Upper lobe of right lung (tissue), 1 donor: ENCODE results near the gene HSH2D. TPM values are rescaled to one million over a fixed set of nuclear protein-coding genes. Genes with fewer than 3 reads are reported as not detected.

Experiments used
- ATAC-seq: fragments of 200-7000 bp; cut with Tn5 transposase; one replicate; pipeline ENCODE4 v1.9.1; 2020; ENCODE audit warnings: mild to moderate bottlenecking, moderate library complexity
- DNase-seq: peaks from one replicate; pipeline ENCODE4 v3.0.0-alpha.2; 2020
- H3K27ac ChIP-seq: fragments of 200-600 bp; one replicate; pipeline ENCODE4 v1.8.0; 2022
- H3K27me3 ChIP-seq: fragments of 200-600 bp; one replicate; pipeline ENCODE4 v1.8.0; 2022; ENCODE audit warnings: mild to moderate bottlenecking
- H3K36me3 ChIP-seq: fragments of 200-600 bp; one replicate; pipeline ENCODE4 v1.8.0; 2022
- H3K4me1 ChIP-seq: fragments of 200-600 bp; one replicate; pipeline ENCODE4 v1.8.0; 2022
- H3K4me3 ChIP-seq: fragments of 200-600 bp; one replicate; pipeline ENCODE4 v1.8.0; 2022; ENCODE audit warnings: mild to moderate bottlenecking
- H3K9me3 ChIP-seq: fragments of 200-600 bp; one replicate; pipeline ENCODE4 v1.8.0; 2022
- intact Hi-C: fragments of 100-400 bp; cut with DNase I; formaldehyde crosslinking; loops from one replicate; pipeline ENCODE4 v1.11.0; 2022
- total RNA-seq: library from RNA; stranded (reverse); fragmentation: NEBNext Ultra II Directional; extraction: Animal tissue kit (Norgen Biotek cat#: 25700); gene quantifications from one replicate; pipeline ENCODE4 v1.2.1, GENCODE V29; 2021
- TF ChIP-seq, protein P1 (sequence below): fragments of 200-600 bp; IDR thresholded peaks from one replicate; pipeline ENCODE4 v1.8.0; 2022; ENCODE audit warnings: antibody characterized with exemption
- donor health status: DM: no; HTN: yes; CAD: no; lungs with severe emphysema.

Gene HSH2D
- total RNA-seq, 1 donor from 2014 or later, result 6.0 TPM

GRCh38 chr19:16125737-16126495 lies 17.6 kb upstream of the HSH2D start:
- Histone ChIP-seq H3K9me3 (no peaks in the 10 kb centered on the region), H3K27me3 (no peaks in the 10 kb centered on the region), H3K27ac (no peak overlapping the region), H3K36me3 (peaks cover 98% of the 10 kb centered on the region), H3K4me3 (no peak overlapping the region), H3K4me1 (no peaks in the 10 kb centered on the region)
- ATAC-seq, result no peak
- TF ChIP-seq, protein P1, sequence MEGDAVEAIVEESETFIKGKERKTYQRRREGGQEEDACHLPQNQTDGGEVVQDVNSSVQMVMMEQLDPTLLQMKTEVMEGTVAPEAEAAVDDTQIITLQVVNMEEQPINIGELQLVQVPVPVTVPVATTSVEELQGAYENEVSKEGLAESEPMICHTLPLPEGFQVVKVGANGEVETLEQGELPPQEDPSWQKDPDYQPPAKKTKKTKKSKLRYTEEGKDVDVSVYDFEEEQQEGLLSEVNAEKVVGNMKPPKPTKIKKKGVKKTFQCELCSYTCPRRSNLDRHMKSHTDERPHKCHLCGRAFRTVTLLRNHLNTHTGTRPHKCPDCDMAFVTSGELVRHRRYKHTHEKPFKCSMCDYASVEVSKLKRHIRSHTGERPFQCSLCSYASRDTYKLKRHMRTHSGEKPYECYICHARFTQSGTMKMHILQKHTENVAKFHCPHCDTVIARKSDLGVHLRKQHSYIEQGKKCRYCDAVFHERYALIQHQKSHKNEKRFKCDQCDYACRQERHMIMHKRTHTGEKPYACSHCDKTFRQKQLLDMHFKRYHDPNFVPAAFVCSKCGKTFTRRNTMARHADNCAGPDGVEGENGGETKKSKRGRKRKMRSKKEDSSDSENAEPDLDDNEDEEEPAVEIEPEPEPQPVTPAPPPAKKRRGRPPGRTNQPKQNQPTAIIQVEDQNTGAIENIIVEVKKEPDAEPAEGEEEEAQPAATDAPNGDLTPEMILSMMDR, result no peak
- intact Hi-C loops, result no loop called here
- DNase-seq, result no peak

- Histone ChIP-seq H3K27me3 (no peaks in the 10 kb centered on the region), H3K4me1 (no peaks in the 10 kb centered on the region), H3K9me3 (no peaks in the 10 kb centered on the region), H3K27ac (no peak overlapping the region), H3K36me3 (peaks cover 89% of the 10 kb centered on the region), H3K4me3 (no peak overlapping the region)
- TF ChIP-seq, protein P1, result no peak
- no peak for ATAC-seq
- DNase-seq, result no peak
- intact Hi-C loops, result no loop called here
Observed at GRCh38 chr19:16127080-16127479, 16.4 kb upstream of the HSH2D start.

DNA sequence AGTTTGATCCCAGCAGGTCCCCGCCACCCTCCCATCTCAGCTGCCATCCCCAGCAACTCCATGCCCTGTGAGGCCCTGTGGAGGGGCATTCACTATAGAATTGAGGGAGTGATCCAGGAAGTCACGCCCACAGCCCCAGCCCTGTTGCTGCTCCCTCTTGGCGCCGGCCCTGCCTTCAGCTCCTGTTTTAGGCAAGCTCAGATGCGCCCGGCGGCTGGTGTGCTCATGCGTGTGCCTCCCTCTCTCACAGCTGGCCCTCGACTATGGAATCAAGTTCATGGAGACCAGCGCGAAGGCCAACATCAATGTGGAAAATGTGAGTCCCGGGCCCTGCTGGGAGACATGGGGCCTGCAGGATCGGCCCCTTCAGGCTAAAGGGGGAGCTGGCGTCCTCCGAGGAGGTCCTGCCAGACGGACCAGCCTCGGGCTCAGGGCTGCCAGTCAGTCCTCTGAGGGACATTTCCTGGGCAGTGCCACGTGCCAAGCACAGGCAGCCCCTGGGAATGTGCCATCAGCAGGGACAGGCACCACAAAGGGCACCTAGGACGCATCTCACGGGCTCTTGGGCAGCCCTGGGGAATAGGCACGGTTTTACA lies 15.6 kb upstream of the HSH2D start:
- TF ChIP-seq, protein P1, result no peak
- Histone ChIP-seq H3K27ac (no peak overlapping the region), H3K27me3 (no peaks in the 10 kb centered on the region), H3K4me1 (no peaks in the 10 kb centered on the region), H3K36me3 (peaks cover 89% of the 10 kb centered on the region), H3K4me3 (no peak overlapping the region), H3K9me3 (no peaks in the 10 kb centered on the region)
- DNase-seq, result no peak
- intact Hi-C loops, result no loop called here
- ATAC-seq, result no peak

GRCh38 chr19:16131648-16132047 lies 11.8 kb upstream of the HSH2D start:
- TF ChIP-seq, protein P1, result no peak
- Histone ChIP-seq H3K4me1 (no peaks in the 10 kb centered on the region), H3K27ac (no peak overlapping the region), H3K9me3 (no peaks in the 10 kb centered on the region), H3K27me3 (no peaks in the 10 kb centered on the region), H3K4me3 (no peak overlapping the region), H3K36me3 (peaks cover 67% of the 10 kb centered on the region)
- intact Hi-C loops, result no loop called here
- ATAC-seq (no peak), DNase-seq (no peak)

DNA sequence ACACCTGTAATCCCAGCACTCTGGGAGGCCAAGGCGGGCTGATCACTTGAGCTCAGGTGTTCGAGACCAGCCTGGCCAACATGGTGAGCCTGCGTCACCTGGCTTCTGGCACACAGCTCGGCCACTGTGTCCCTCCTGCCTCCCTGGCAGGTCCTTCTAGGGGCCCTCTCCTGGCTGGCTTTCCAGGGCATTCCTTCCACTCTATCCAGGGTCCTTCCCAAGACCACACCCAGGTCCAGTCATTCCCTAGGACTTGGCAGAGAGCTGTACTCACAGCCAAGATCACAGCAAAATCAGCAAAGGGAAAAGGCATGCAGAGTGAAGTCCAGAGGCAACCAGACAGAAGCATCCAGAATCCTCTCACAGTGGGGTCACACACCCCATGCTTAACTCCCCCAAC lies 9.7 kb upstream of the HSH2D start:
- Histone ChIP-seq H3K4me1 (no peaks in the 10 kb centered on the region), H3K9me3 (no peaks in the 10 kb centered on the region), H3K27ac (no peak overlapping the region), H3K36me3 (peaks cover 45% of the 10 kb centered on the region), H3K27me3 (no peaks in the 10 kb centered on the region), H3K4me3 (no peak overlapping the region)
- TF ChIP-seq, protein P1, result no peak
- no peak for DNase-seq
- intact Hi-C loops, result no loop called here
- ATAC-seq, result no peak
